H9 (cell line): ENCODE data around the gene CCDC187. TPM values are rescaled to one million over a fixed set of nuclear protein-coding genes. Genes with fewer than 3 reads are reported as not detected.

ENCODE experiments used
- DNase-seq: peaks from one replicate; pipeline ENCODE4 v3.0.0-alpha.2; 2017
- H2AFZ ChIP-seq: one replicate; pipeline ENCODE4 v1.6.1; 2013; ENCODE audit warnings: mild to moderate bottlenecking, low read length, control low read depth, moderate library complexity
- H2AK5ac ChIP-seq: 2 replicates; pipeline ENCODE4 v1.6.1; 2013; ENCODE audit warnings: low read length, control low read depth, mixed read lengths; ENCODE audit not compliant: insufficient read length
- H2BK120ac ChIP-seq: one replicate; pipeline ENCODE4 v1.6.1; 2013; ENCODE audit warnings: low read depth, mild to moderate bottlenecking, low read length, control low read depth, inconsistent platforms; ENCODE audit not compliant: poor library complexity, severe bottlenecking
- H2BK12ac ChIP-seq: 2 replicates; pipeline ENCODE4 v1.6.1; 2013; ENCODE audit warnings: low read length, control low read depth, mixed read lengths, low read depth; ENCODE audit not compliant: insufficient read length
- H2BK15ac ChIP-seq: 2 replicates; pipeline ENCODE4 v1.6.1; 2013; ENCODE audit warnings: low read depth, low read length, control low read depth
- H2BK20ac ChIP-seq: one replicate; pipeline ENCODE4 v1.6.1; 2013; ENCODE audit warnings: low read depth, mild to moderate bottlenecking, low read length, control low read depth, inconsistent platforms; ENCODE audit not compliant: poor library complexity, severe bottlenecking
- H2BK5ac ChIP-seq: 2 replicates; pipeline ENCODE4 v1.6.1; 2013; ENCODE audit warnings: low read length, control low read depth, mixed read lengths; ENCODE audit not compliant: insufficient read length
- H3K14ac ChIP-seq: 2 replicates; pipeline ENCODE4 v1.6.1; 2013; ENCODE audit warnings: low read length, control low read depth; ENCODE audit not compliant: insufficient read depth
- H3K18ac ChIP-seq: 2 replicates; pipeline ENCODE4 v1.6.1; 2013; ENCODE audit warnings: low read depth, mild to moderate bottlenecking, mixed read lengths, low read length, control low read depth; ENCODE audit not compliant: insufficient read length
- H3K23ac ChIP-seq: 2 replicates; pipeline ENCODE4 v1.6.1; 2013; ENCODE audit warnings: low read length, control low read depth, mixed read lengths, low read depth; ENCODE audit not compliant: insufficient read length
- H3K23me2 ChIP-seq: 2 replicates; pipeline ENCODE4 v1.6.1; 2013; ENCODE audit warnings: low read depth, mild to moderate bottlenecking, mixed read lengths, low read length, control low read depth; ENCODE audit not compliant: insufficient read length, poor library complexity, severe bottlenecking
- H3K27ac ChIP-seq: 2 replicates; pipeline ENCODE4 v1.5.1; 2013; ENCODE audit warnings: low read length, control low read depth, mixed read lengths, low read depth; ENCODE audit not compliant: insufficient read length
- H3K27me3 ChIP-seq: 2 replicates; pipeline ENCODE4 v1.6.1; 2013; ENCODE audit warnings: low read length, control low read depth, inconsistent platforms; ENCODE audit not compliant: insufficient read depth
- H3K4ac ChIP-seq: 2 replicates; pipeline ENCODE4 v1.6.1; 2013; ENCODE audit warnings: low read depth, mild to moderate bottlenecking, control low read depth, inconsistent platforms, low read length, moderate library complexity
- H3K4me1 ChIP-seq: 2 replicates; pipeline ENCODE4 v1.6.1; 2013; ENCODE audit warnings: low read length, control low read depth, inconsistent platforms; ENCODE audit not compliant: insufficient read depth
- H3K4me2 ChIP-seq: 2 replicates; pipeline ENCODE4 v1.6.1; 2013; ENCODE audit warnings: low read length, control low read depth, mixed read lengths; ENCODE audit not compliant: insufficient read length, insufficient read depth
- H3K56ac ChIP-seq: 2 replicates; pipeline ENCODE4 v1.6.1; 2013; ENCODE audit warnings: low read depth, mild to moderate bottlenecking, mixed read lengths, low read length, control low read depth; ENCODE audit not compliant: insufficient read length
- H3K79me1 ChIP-seq: 2 replicates; pipeline ENCODE4 v1.6.1; 2013; ENCODE audit warnings: low read depth, mild to moderate bottlenecking, moderate library complexity, low read length, control low read depth, inconsistent platforms; ENCODE audit not compliant: insufficient read depth, poor library complexity, severe bottlenecking
- H3K79me2 ChIP-seq: 2 replicates; pipeline ENCODE4 v1.6.1; 2013; ENCODE audit warnings: low read length, control low read depth, inconsistent platforms; ENCODE audit not compliant: insufficient read depth
- H3K9ac ChIP-seq: 2 replicates; pipeline ENCODE4 v1.6.1; 2013; ENCODE audit warnings: low read length, control low read depth, mixed read lengths; ENCODE audit not compliant: insufficient read length; ENCODE audit errors: extremely low read depth
- H3K9me3 ChIP-seq: one replicate; pipeline ENCODE4 v1.6.1; 2013; ENCODE audit warnings: low read depth, low read length, inconsistent platforms; ENCODE audit not compliant: control insufficient read depth
- H3T11ph ChIP-seq: one replicate; pipeline ENCODE4 v1.6.1; 2013; ENCODE audit warnings: mild to moderate bottlenecking, low read length, control low read depth, inconsistent platforms
- H4K20me1 ChIP-seq: one replicate; pipeline ENCODE4 v1.6.1; 2013; ENCODE audit not compliant: control insufficient read depth, insufficient read length, insufficient read depth
- H4K5ac ChIP-seq: 2 replicates; pipeline ENCODE4 v1.6.1; 2013; ENCODE audit warnings: low read depth, mild to moderate bottlenecking, mixed read lengths, low read length, control low read depth; ENCODE audit not compliant: insufficient read length
- H4K8ac ChIP-seq: replicated peaks from 2 replicates; pipeline ENCODE4 v1.6.1; 2013; ENCODE audit warnings: low read length, control low read depth, mixed read lengths, low read depth; ENCODE audit not compliant: insufficient read length
- H4K91ac ChIP-seq: 2 replicates; pipeline ENCODE4 v1.6.1; 2013; ENCODE audit warnings: low read depth, mild to moderate bottlenecking, moderate library complexity, mixed read lengths, low read length, control low read depth; ENCODE audit not compliant: insufficient read length
- H3K27ac Mint-ChIP-seq, 3 experiments: 2 replicates in 2 of 3; 3 replicates in 1 of 3; pipeline ENCODE4 v1.8.0; 2020 to 2021; ENCODE audit warnings: mixed read lengths in 3 of 3, mild to moderate bottlenecking in 1 of 3, moderate library complexity in 1 of 3
- H3K27me3 Mint-ChIP-seq: 2 replicates; pipeline ENCODE4 v1.8.0; 2021; ENCODE audit warnings: low read depth, mild to moderate bottlenecking, moderate library complexity, mixed read lengths
- H3K36me3 Mint-ChIP-seq, 3 experiments: 2 replicates in 2 of 3; 3 replicates in 1 of 3; pipeline ENCODE4 v1.8.0; 2020 to 2021; ENCODE audit warnings: low read depth in 3 of 3, mixed read lengths in 3 of 3; ENCODE audit not compliant: insufficient read depth in 1 of 3
- H3K4me1 Mint-ChIP-seq, 2 experiments: 2 replicates each; pipeline ENCODE4 v1.8.0; 2020; ENCODE audit warnings: mixed read lengths in 2 of 2
- H3K4me3 Mint-ChIP-seq, 2 experiments: 2 replicates in 1 of 2; 3 replicates in 1 of 2; pipeline ENCODE4 v1.8.0; 2020 to 2021; ENCODE audit warnings: mild to moderate bottlenecking in 2 of 2, mixed read lengths in 2 of 2, moderate library complexity in 1 of 2
- H3K9me3 Mint-ChIP-seq, 2 experiments: 2 replicates in 1 of 2; 3 replicates in 1 of 2; pipeline ENCODE4 v1.8.0; 2020; ENCODE audit warnings: mild to moderate bottlenecking in 2 of 2, mixed read lengths in 2 of 2, moderate library complexity in 1 of 2
- CTCF ChIP-seq: fragments of 200-600 bp; sonication (generic); conservative IDR thresholded peaks from 3 replicates; pipeline ENCODE4 v1.8.0; 2021; ENCODE audit warnings: antibody characterized with exemption, mild to moderate bottlenecking
- WGBS: extraction: QIAGEN DNeasy Blood & Tissue Kit; methylation state at CpG from one replicate; pipeline ENCODE4 v1.1.7; 2013; ENCODE audit warnings: missing lambda C conversion rate, low lambda C conversion rate, mixed read lengths; ENCODE audit not compliant: insufficient read length; ENCODE audit errors: extremely low coverage; 5-methylcytosine and 5-hydroxymethylcytosine counted together
- total RNA-seq: library from RNA; stranded (reverse); gene quantifications from 2 replicates; pipeline ENCODE4 v1.2.1, GENCODE V29; 2021

The CCDC187 gene
- total RNA-seq, 1 experiment from 2014 or later, result 0.07 TPM

GRCh38 chr9:136306211-136307208, 2.6 kb upstream of the CCDC187 start:
- Histone ChIP-seq H2BK120ac (no peak overlapping the region), H2BK5ac (no peak overlapping the region), H3K18ac (no peak overlapping the region), H3K27me3 (no peaks in the 10 kb centered on the region), H3K23me2 (no peaks in the 10 kb centered on the region), H3K4me2 (no peak overlapping the region), H3K79me2 (no peaks in the 10 kb centered on the region), H3T11ph (no peak overlapping the region), H2BK15ac (no peak overlapping the region), H4K20me1 (no peaks in the 10 kb centered on the region), H2AK5ac (no peak overlapping the region), H3K4ac (no peak overlapping the region), H2AFZ (no peak overlapping the region), H4K5ac (no peak overlapping the region), H3K79me1 (no peaks in the 10 kb centered on the region), H4K91ac (no peak overlapping the region), H3K4me1 (no peaks in the 10 kb centered on the region), H4K8ac (no peak overlapping the region), H3K9ac (no peak overlapping the region), H2BK12ac (no peak overlapping the region), H3K14ac (no peak overlapping the region), H3K56ac (no peak overlapping the region), H3K23ac (no peak overlapping the region), H3K27ac (no peak overlapping the region), H3K9me3 (no peaks in the 10 kb centered on the region), H2BK20ac (no peak overlapping the region)
- no peak overlapping the region; a peak in 1 of 5 replicates for H3K4me3 Mint-ChIP-seq
- H3K4me1 Mint-ChIP-seq, result no peaks in the 10 kb centered on the region
- H3K27me3 Mint-ChIP-seq, result no peaks in the 10 kb centered on the region
- no CpG with 5 or more reads among the region's 34 CpGs for WGBS
- H3K36me3 Mint-ChIP-seq, result no peaks in the 10 kb centered on the region
- peak overlapping the region in 1 of 3 experiments; percentile 86; a peak in 2 of 7 replicates for H3K27ac Mint-ChIP-seq
- no peak for DNase-seq
- TF ChIP-seq CTCF, result no peak
- no peaks in the 10 kb centered on the region for H3K9me3 Mint-ChIP-seq
